ENCODE results near the gene MYO9B.

MYO9B gene

GRCh38 chr19:17149393-17150135, 74.0 kb downstream of the MYO9B start:
- ChIA-PET POLR2A (no interaction called here), CTCF (interaction anchor here (0.9 to 1.7 kb wide), 2 partner anchors 17 to 83 kb away, joined by 3 to 4 read pairs; no protein-coding TSS in a partner anchor)
- Histone ChIP-seq H3K9me3 (ENCODE audit: control extremely low read depth in 1 of 5, control insufficient read depth in 4 of 5, insufficient read depth in 2 of 5, low read depth in 1 of 5, low read length in 4 of 5) (no peaks in the 10 kb centered on the region), H3K27me3 (replicated peaks in 2 of 5; ENCODE audit: control insufficient read depth in 4 of 5, insufficient read depth in 5 of 5, low read length in 4 of 5) (no peaks in the 10 kb centered on the region), H3K4me3 (ENCODE audit: control insufficient read depth in 1 of 7, extremely low read depth in 1 of 7, insufficient read depth in 4 of 7, low read depth in 2 of 7, low read length in 6 of 7) (no peak overlapping the region), H3K27ac (ENCODE audit: insufficient read depth in 1 of 2, low read depth in 1 of 2, low read length in 2 of 2, poor library complexity in 1 of 2, severe bottlenecking in 2 of 2) (no peak overlapping the region), H3K4me1 (ENCODE audit: control extremely low read depth in 1 of 4, control insufficient read depth in 4 of 4, insufficient read depth in 4 of 4, low read length in 3 of 4) (no peaks in the 10 kb centered on the region), H3K36me3 (ENCODE audit: control insufficient read depth in 4 of 4, insufficient read depth in 4 of 4, low read length in 3 of 4) (peaks cover 9 to 76% (median 50%) of the 10 kb centered on the region in 4 experiments)
- 94% methylated on average over 9 of the region's 13 CpGs for WGBS (ENCODE audit: insufficient coverage)
- no peak for DNase-seq

GRCh38 chr19:17153996-17154395, 78.4 kb downstream of the MYO9B start:
- ChIA-PET CTCF (interaction anchor here (0.7 to 0.8 kb wide), 2 partner anchors 18 to 650 kb away, joined by 3 read pairs; no protein-coding TSS in a partner anchor), POLR2A (no interaction called here)

GRCh38 chr19:17155251-17155650, 79.7 kb downstream of the MYO9B start:
- DNase-seq: no peak
- Histone ChIP-seq H3K4me3 (ENCODE audit: control insufficient read depth in 1 of 7, extremely low read depth in 1 of 7, insufficient read depth in 4 of 7, low read depth in 2 of 7, low read length in 6 of 7) (no peak overlapping the region), H3K9me3 (ENCODE audit: control extremely low read depth in 1 of 5, control insufficient read depth in 4 of 5, insufficient read depth in 2 of 5, low read depth in 1 of 5, low read length in 4 of 5) (no peaks in the 10 kb centered on the region), H3K4me1 (ENCODE audit: control extremely low read depth in 1 of 4, control insufficient read depth in 4 of 4, insufficient read depth in 4 of 4, low read length in 3 of 4) (no peaks in the 10 kb centered on the region), H3K27ac (ENCODE audit: insufficient read depth in 1 of 2, low read depth in 1 of 2, low read length in 2 of 2, poor library complexity in 1 of 2, severe bottlenecking in 2 of 2) (no peak overlapping the region), H3K36me3 (ENCODE audit: control insufficient read depth in 4 of 4, insufficient read depth in 4 of 4, low read length in 3 of 4) (peaks cover 7 to 89% (median 57%) of the 10 kb centered on the region in 4 experiments), H3K27me3 (replicated peaks in 2 of 5; ENCODE audit: control insufficient read depth in 4 of 5, insufficient read depth in 5 of 5, low read length in 4 of 5) (no peaks in the 10 kb centered on the region)
- ChIA-PET POLR2A (interaction anchor here (0.6 kb wide), 2 partner anchors 9 to 267 kb away, joined by 3 read pairs; partner anchors contain the start of gene F2RL3), CTCF (interaction anchor here (0.6 to 1.6 kb wide), 2 partner anchors 16 to 86 kb away, joined by 4 to 6 read pairs; no protein-coding TSS in a partner anchor)
- 96% methylated on average over 7 of the region's 7 CpGs for WGBS (ENCODE audit: insufficient coverage)

More at GRCh38 chr19:17153996-17154395, 78.4 kb downstream of the MYO9B start:
- no peak for DNase-seq
- no peaks in the 10 kb centered on the region for H3K9me3 ChIP-seq (ENCODE audit: control extremely low read depth in 1 of 5, control insufficient read depth in 4 of 5, insufficient read depth in 2 of 5, low read depth in 1 of 5, low read length in 4 of 5)
- H3K4me1 ChIP-seq (ENCODE audit: control extremely low read depth in 1 of 4, control insufficient read depth in 4 of 4, insufficient read depth in 4 of 4, low read length in 3 of 4): no peaks in the 10 kb centered on the region
- H3K27me3 ChIP-seq (replicated peaks in 2 of 5; ENCODE audit: control insufficient read depth in 4 of 5, insufficient read depth in 5 of 5, low read length in 4 of 5): no peaks in the 10 kb centered on the region
- H3K27ac ChIP-seq (ENCODE audit: insufficient read depth in 1 of 2, low read depth in 1 of 2, low read length in 2 of 2, poor library complexity in 1 of 2, severe bottlenecking in 2 of 2): no peak overlapping the region
- no peak overlapping the region for H3K4me3 ChIP-seq (ENCODE audit: control insufficient read depth in 1 of 7, extremely low read depth in 1 of 7, insufficient read depth in 4 of 7, low read depth in 2 of 7, low read length in 6 of 7)
- peaks cover 7 to 86% (median 51%) of the 10 kb centered on the region in 4 experiments for H3K36me3 ChIP-seq (ENCODE audit: control insufficient read depth in 4 of 4, insufficient read depth in 4 of 4, low read length in 3 of 4)
- WGBS (ENCODE audit: insufficient coverage): 95% methylated on average over 8 of the region's 10 CpGs

- Histone ChIP-seq H3K4me1 (ENCODE audit: control extremely low read depth in 1 of 4, control insufficient read depth in 4 of 4, insufficient read depth in 4 of 4, low read length in 3 of 4) (no peaks in the 10 kb centered on the region), H3K27me3 (replicated peaks in 2 of 5; ENCODE audit: control insufficient read depth in 4 of 5, insufficient read depth in 5 of 5, low read length in 4 of 5) (no peaks in the 10 kb centered on the region), H3K9me3 (ENCODE audit: control extremely low read depth in 1 of 5, control insufficient read depth in 4 of 5, insufficient read depth in 2 of 5, low read depth in 1 of 5, low read length in 4 of 5) (no peaks in the 10 kb centered on the region), H3K36me3 (ENCODE audit: control insufficient read depth in 4 of 4, insufficient read depth in 4 of 4, low read length in 3 of 4) (peaks cover 4 to 88% (median 58%) of the 10 kb centered on the region in 4 experiments), H3K27ac (ENCODE audit: insufficient read depth in 1 of 2, low read depth in 1 of 2, low read length in 2 of 2, poor library complexity in 1 of 2, severe bottlenecking in 2 of 2) (peak overlapping the region in 1 of 2 experiments; percentile 7), H3K4me3 (ENCODE audit: control insufficient read depth in 1 of 7, extremely low read depth in 1 of 7, insufficient read depth in 4 of 7, low read depth in 2 of 7, low read length in 6 of 7) (no peak overlapping the region)
- POLR2A ChIA-PET: interaction anchor here (0.6 kb wide), 1 partner anchor 38 kb away, joined by 3 read pairs; no protein-coding TSS in a partner anchor
- CTCF ChIA-PET: interaction anchor here (0.9 to 1.6 kb wide), 3 partner anchors 13 to 91 kb away, joined by 3 to 4 read pairs (median 3); no protein-coding TSS in a partner anchor
- WGBS (ENCODE audit: insufficient coverage): 97% methylated on average over 10 of the region's 11 CpGs
- DNase-seq: no peak
Observed at GRCh38 chr19:17156296-17156946, 80.8 kb downstream of the MYO9B start.

GRCh38 chr19:17156947-17157302, 81.3 kb downstream of the MYO9B start:
- peak; percentile 21 to 62 (median 54) for DNase-seq
- peaks cover 2 to 88% (median 57%) of the 10 kb centered on the region in 4 experiments for H3K36me3 ChIP-seq (ENCODE audit: control insufficient read depth in 4 of 4, insufficient read depth in 4 of 4, low read length in 3 of 4)

GRCh38 chr19:17158584-17158983, 83.0 kb downstream of the MYO9B start:
- ChIA-PET POLR2A (no interaction called here), CTCF (interaction anchor here (1.1 to 1.5 kb wide), 2 partner anchors 11 to 15 kb away, joined by 3 to 4 read pairs; no protein-coding TSS in a partner anchor)
- no peaks in the 10 kb centered on the region for H3K27me3 ChIP-seq (replicated peaks in 2 of 5; ENCODE audit: control insufficient read depth in 4 of 5, insufficient read depth in 5 of 5, low read length in 4 of 5)
- H3K27ac ChIP-seq (ENCODE audit: insufficient read depth in 1 of 2, low read depth in 1 of 2, low read length in 2 of 2, poor library complexity in 1 of 2, severe bottlenecking in 2 of 2): no peak overlapping the region
- H3K9me3 ChIP-seq (ENCODE audit: control extremely low read depth in 1 of 5, control insufficient read depth in 4 of 5, insufficient read depth in 2 of 5, low read depth in 1 of 5, low read length in 4 of 5): peaks cover 0 to 10% (median 4%) of the 10 kb centered on the region in 5 experiments
- peaks cover 9 to 90% (median 63%) of the 10 kb centered on the region in 4 experiments for H3K36me3 ChIP-seq (ENCODE audit: control insufficient read depth in 4 of 4, insufficient read depth in 4 of 4, low read length in 3 of 4)
- 98% methylated on average over 9 of the region's 15 CpGs for WGBS (ENCODE audit: insufficient coverage)
- DNase-seq: no peak
- no peak overlapping the region for H3K4me3 ChIP-seq (ENCODE audit: control insufficient read depth in 1 of 7, extremely low read depth in 1 of 7, insufficient read depth in 4 of 7, low read depth in 2 of 7, low read length in 6 of 7)
- H3K4me1 ChIP-seq (ENCODE audit: control extremely low read depth in 1 of 4, control insufficient read depth in 4 of 4, insufficient read depth in 4 of 4, low read length in 3 of 4): no peaks in the 10 kb centered on the region

More at GRCh38 chr19:17156947-17157302, 81.3 kb downstream of the MYO9B start:
- Histone ChIP-seq H3K4me3 (ENCODE audit: control insufficient read depth in 1 of 7, extremely low read depth in 1 of 7, insufficient read depth in 4 of 7, low read depth in 2 of 7, low read length in 6 of 7) (no peak overlapping the region), H3K27me3 (replicated peaks in 2 of 5; ENCODE audit: control insufficient read depth in 4 of 5, insufficient read depth in 5 of 5, low read length in 4 of 5) (no peaks in the 10 kb centered on the region), H3K9me3 (ENCODE audit: control extremely low read depth in 1 of 5, control insufficient read depth in 4 of 5, insufficient read depth in 2 of 5, low read depth in 1 of 5, low read length in 4 of 5) (no peaks in the 10 kb centered on the region), H3K4me1 (ENCODE audit: control extremely low read depth in 1 of 4, control insufficient read depth in 4 of 4, insufficient read depth in 4 of 4, low read length in 3 of 4) (no peaks in the 10 kb centered on the region), H3K27ac (ENCODE audit: insufficient read depth in 1 of 2, low read depth in 1 of 2, low read length in 2 of 2, poor library complexity in 1 of 2, severe bottlenecking in 2 of 2) (peak overlapping the region in 1 of 2 experiments; percentile 7)
- POLR2A ChIA-PET: interaction anchor here (0.6 to 0.7 kb wide), 2 partner anchors 18 to 39 kb away, joined by 3 read pairs; no protein-coding TSS in a partner anchor
- CTCF ChIA-PET: interaction anchor here (0.9 to 1.4 kb wide), 2 partner anchors 13 to 91 kb away, joined by 3 read pairs; no protein-coding TSS in a partner anchor
- 78% methylated on average over 10 of the region's 12 CpGs for WGBS (ENCODE audit: insufficient coverage)
